ENCODE measurements around the gene RBM25. TPM values are rescaled to one million over a fixed set of nuclear protein-coding genes. Genes with fewer than 3 reads are reported as not detected.
"Not testable (repeated sequence)": the region's sequence is repeated elsewhere in the genome, so short reads cannot be mapped to it uniquely, and the experiment has no call there.

RBM25 gene
- total RNA-seq = 100 to 1,000 TPM in 1 of 4 donors, 10 to 100 TPM in 3; 38.0 to 134 (median 58.1) TPM

DNA sequence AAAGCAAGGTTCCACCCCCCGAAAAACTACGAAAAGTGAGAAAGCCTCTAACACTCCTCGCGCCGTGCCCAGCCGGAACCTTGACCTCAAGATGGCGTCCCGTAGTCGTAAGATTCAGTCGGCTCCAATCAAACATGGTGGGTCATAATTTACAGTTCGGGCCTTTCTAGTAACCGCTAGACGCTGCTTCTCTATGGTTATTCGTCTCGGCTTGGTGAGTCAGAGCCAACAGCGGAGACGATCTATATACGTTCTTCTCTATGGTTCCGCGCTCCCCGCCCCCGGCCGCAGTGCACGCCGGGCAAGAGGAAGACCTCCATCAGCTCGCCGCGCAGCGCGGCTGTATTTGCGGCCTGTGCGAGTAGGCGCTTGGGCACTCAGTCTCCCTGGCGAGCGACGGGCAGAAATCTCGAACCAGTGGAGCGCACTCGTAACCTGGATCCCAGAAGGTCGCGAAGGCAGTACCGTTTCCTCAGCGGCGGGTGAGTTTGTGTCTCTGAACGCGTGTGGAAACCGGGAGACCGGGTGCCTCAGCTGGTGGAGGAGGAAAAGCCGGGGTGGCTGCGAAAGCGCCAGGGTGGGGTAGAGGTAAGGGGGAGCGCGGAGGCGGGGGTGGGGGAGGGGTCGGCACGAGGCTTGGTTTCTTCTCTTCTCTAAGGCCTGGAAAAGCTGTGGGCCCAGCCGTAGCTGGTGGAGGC is at the start of gene RBM25:
RBM25 (plus strand) TSS at position 311 of the 698 bp plus-strand sequence. CDS start 13,108 bp downstream, outside the sequence.
- Histone ChIP-seq H3K4me3 (peak within 1 kb of the TSS; percentile 93), H3K27me3 (no peaks in the 10 kb centered on the region), H3K4me1 (peaks cover 41% of the 10 kb centered on the region), H3K9me3 (no peaks in the 10 kb centered on the region), H3K27ac (peak within 1 kb of the TSS; percentile 97), H3K36me3 (no peaks in the 10 kb centered on the region)
- TF ChIP-seq POLR2AphosphoS5 (IDR thresholded peaks at IDR 0.05) = peak; percentile 87 to 98 (median 96)
- TF ChIP-seq POLR2A (IDR thresholded peaks at IDR 0.05) = peak; percentile 89 to 98
- TF ChIP-seq, protein P1, sequence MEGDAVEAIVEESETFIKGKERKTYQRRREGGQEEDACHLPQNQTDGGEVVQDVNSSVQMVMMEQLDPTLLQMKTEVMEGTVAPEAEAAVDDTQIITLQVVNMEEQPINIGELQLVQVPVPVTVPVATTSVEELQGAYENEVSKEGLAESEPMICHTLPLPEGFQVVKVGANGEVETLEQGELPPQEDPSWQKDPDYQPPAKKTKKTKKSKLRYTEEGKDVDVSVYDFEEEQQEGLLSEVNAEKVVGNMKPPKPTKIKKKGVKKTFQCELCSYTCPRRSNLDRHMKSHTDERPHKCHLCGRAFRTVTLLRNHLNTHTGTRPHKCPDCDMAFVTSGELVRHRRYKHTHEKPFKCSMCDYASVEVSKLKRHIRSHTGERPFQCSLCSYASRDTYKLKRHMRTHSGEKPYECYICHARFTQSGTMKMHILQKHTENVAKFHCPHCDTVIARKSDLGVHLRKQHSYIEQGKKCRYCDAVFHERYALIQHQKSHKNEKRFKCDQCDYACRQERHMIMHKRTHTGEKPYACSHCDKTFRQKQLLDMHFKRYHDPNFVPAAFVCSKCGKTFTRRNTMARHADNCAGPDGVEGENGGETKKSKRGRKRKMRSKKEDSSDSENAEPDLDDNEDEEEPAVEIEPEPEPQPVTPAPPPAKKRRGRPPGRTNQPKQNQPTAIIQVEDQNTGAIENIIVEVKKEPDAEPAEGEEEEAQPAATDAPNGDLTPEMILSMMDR (IDR thresholded peaks at IDR 0.05) = no peak
- TF ChIP-seq EP300 (IDR thresholded peaks at IDR 0.05) = no peak
- under 1% methylated on average over 43 of the region's 57 CpGs for WGBS
- peak; percentile 97 for DNase-seq (ENCODE audit: low spot score in 2 of 2)

DNA sequence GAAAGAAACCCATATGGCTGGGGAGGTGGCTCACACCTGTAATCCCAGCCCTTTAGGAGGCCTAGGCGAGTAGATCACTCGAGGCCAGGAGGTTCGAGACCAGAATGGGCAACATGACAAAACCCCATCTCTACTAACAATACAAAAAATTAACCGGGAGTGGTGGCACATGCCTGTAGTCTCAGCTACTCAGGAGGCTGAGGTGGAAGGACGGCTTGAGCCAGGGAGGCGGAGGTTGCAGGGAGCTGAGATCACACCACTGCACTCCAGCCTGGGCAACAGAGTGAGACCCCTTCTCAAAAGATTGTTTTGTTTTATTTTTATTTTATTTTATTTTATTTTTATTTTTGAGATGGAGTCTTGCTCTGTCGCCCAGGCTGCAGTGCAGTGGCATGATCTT is 47.1 kb upstream of the RBM25 start:
- not testable (repeated sequence) for H3K27me3 ChIP-seq; H3K4me3 ChIP-seq; DNase-seq (ENCODE audit: low spot score in 2 of 2); H3K9me3 ChIP-seq; H3K36me3 ChIP-seq; H3K27ac ChIP-seq
- 86% methylated on average over 7 of the region's 7 CpGs for WGBS
- peaks cover 28% of the 10 kb centered on the region for H3K4me1 ChIP-seq

DNA sequence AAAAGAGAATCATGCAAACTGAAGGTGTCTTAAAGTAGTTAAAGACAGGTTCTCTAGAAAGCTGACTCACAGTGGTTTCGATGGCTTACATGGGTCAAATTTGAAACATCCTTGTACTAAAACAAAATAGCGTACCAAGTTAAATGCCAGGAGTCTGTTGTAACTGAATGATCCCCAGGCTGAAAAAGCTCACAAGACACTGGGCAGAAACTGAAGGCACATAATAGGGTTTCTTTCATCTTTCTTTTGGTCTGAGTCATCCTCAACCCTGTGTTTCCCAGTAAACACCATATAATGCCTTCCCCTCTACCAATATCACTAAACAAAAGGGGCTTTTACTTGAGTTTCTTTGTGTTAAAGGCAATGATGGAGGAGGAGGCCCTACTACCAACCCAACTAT is 44.2 kb upstream of the RBM25 start:
- no peak for DNase-seq (ENCODE audit: low spot score in 2 of 2)
- 62% methylated on average over 2 of the region's 2 CpGs for WGBS
- Histone ChIP-seq H3K4me3 (no peak overlapping the region), H3K36me3 (peaks cover 26% of the 10 kb centered on the region), H3K9me3 (no peaks in the 10 kb centered on the region), H3K4me1 (peaks cover 23% of the 10 kb centered on the region), H3K27ac (peak overlapping the region; percentile 60), H3K27me3 (no peaks in the 10 kb centered on the region)
- TF ChIP-seq POLR2A (IDR thresholded peaks at IDR 0.05) (no peak), EP300 (IDR thresholded peaks at IDR 0.05) (no peak), POLR2AphosphoS5 (IDR thresholded peaks at IDR 0.05) (no peak)
- TF ChIP-seq, protein P1 (IDR thresholded peaks at IDR 0.05) = no peak

DNA sequence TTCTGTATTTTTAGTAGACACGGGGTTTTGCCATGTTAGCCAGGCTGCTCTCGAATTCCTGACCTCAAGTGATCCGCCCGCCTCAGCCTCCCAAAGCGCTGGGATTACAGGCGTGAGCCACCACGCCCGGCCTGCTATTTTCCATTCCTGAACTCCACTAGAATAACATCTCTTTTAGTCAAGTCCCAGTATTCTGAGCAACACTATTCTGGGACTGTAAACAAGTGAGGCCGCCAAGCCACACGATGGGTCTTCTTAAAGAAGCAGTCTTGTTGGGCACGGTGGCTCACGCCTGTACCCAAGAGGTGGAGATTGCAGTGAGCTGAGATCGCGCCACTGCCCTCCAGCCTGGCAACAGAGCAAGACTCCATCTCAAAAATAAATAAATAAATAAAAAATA is 42.8 kb upstream of the RBM25 start:
- not testable (repeated sequence) for H3K9me3 ChIP-seq; H3K27ac ChIP-seq; H3K4me3 ChIP-seq; DNase-seq (ENCODE audit: low spot score in 2 of 2); H3K27me3 ChIP-seq
- Histone ChIP-seq H3K36me3 (peaks cover 34% of the 10 kb centered on the region), H3K4me1 (peaks cover 23% of the 10 kb centered on the region)
- 93% methylated on average over 14 of the region's 14 CpGs for WGBS

DNA sequence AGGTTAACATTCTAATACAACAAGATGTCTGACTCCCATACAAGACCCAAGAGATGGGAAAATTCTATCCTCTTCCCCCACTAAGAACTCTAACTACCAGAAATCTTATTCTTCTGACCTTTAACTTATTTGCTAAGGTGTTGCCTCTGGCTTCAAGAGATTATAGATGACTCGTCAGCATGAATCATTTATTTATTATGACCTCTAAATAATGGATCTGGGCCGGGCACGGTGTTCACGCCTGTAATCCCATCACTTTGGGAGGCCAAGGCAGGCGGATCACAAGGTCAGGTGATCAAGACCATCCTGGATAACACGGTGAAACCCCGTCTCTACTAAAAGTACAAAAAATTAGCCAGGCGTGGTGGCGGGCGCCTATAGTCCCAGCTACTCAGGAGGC is 42.3 kb upstream of the RBM25 start:
- not testable (repeated sequence) for H3K4me3 ChIP-seq; H3K9me3 ChIP-seq; H3K27me3 ChIP-seq; H3K27ac ChIP-seq; DNase-seq (ENCODE audit: low spot score in 2 of 2)
- WGBS = 90% methylated on average over 10 of the region's 10 CpGs
- Histone ChIP-seq H3K36me3 (peaks cover 38% of the 10 kb centered on the region), H3K4me1 (peaks cover 23% of the 10 kb centered on the region)

DNA sequence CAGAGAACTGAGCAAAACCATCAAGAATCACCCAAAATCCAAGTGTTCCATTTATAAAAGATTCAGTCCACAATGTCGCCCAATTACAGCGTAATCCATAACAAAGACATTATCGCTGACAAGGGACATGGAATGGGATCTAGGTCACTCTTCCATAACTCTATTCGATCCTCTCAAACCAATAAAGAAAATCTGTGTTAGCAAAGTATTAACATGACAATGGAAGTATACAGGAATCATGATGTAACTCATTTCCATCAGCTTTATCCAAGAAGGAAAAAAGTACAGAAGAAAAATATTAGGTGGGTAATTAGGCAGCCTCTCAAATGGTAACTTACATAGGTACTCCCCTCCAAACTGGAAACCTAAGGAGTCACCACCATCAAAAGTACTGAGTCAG is 36.3 kb upstream of the RBM25 start:
- Histone ChIP-seq H3K27me3 (no peaks in the 10 kb centered on the region), H3K9me3 (no peaks in the 10 kb centered on the region), H3K4me1 (peaks cover 41% of the 10 kb centered on the region), H3K36me3 (peaks cover 40% of the 10 kb centered on the region), H3K4me3 (no peak overlapping the region), H3K27ac (no peak overlapping the region)
- no peak for TF ChIP-seq POLR2AphosphoS5 (IDR thresholded peaks at IDR 0.05)
- no peak for TF ChIP-seq POLR2A (IDR thresholded peaks at IDR 0.05)
- TF ChIP-seq, protein P1 (IDR thresholded peaks at IDR 0.05) = no peak
- TF ChIP-seq EP300 (IDR thresholded peaks at IDR 0.05) = no peak
- DNase-seq (ENCODE audit: low spot score in 2 of 2) = no peak
- WGBS = 95% methylated on average over 4 of the region's 4 CpGs

DNA sequence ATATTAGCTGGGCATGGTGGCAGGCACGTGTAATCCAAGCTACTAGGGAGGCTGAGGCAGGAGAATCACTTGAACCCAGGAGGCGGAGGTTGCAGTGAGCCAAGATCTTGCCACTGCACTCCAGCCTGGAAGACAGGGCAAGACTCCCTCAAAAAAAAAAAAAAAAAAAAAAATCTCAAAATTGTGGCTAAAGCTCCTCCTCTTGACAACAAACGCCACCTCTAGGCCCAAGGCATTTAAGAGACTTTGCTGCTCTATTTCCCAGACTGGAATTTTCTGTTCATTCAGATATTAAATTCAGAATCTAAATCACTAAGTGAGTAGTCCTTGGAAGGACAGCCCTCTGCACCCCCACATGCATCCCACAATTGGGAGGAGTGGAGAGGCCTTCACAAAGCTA is 32.8 kb upstream of the RBM25 start:
- Histone ChIP-seq H3K4me3 (peak overlapping the region; percentile 91), H3K27ac (no peak overlapping the region), H3K9me3 (no peaks in the 10 kb centered on the region), H3K27me3 (no peaks in the 10 kb centered on the region), H3K36me3 (peaks cover 18% of the 10 kb centered on the region), H3K4me1 (peaks cover 39% of the 10 kb centered on the region)
- WGBS = 72% methylated on average over 3 of the region's 3 CpGs
- TF ChIP-seq, protein P1 (IDR thresholded peaks at IDR 0.05) = no peak
- TF ChIP-seq POLR2AphosphoS5 (IDR thresholded peaks at IDR 0.05) (no peak), EP300 (IDR thresholded peaks at IDR 0.05) (no peak), POLR2A (IDR thresholded peaks at IDR 0.05) (no peak)
- no peak for DNase-seq (ENCODE audit: low spot score in 2 of 2)

Data from suprapubic skin (tissue), 4 donors.